Adipocyte (in vitro differentiated cells): ENCODE measurements around the gene PRODH2.
"Not testable (repeated sequence)": the region's sequence is repeated elsewhere in the genome, so short reads cannot be mapped to it uniquely, and the experiment has no call there.

ENCODE experiments used
- DNase-seq: peaks from one replicate; pipeline ENCODE4 v3.0.0-alpha.2; 2015; ENCODE audit warnings: low read depth
- H3K27me3 ChIP-seq: replicated peaks from 2 replicates; pipeline ENCODE4 v1.7.0; 2013; ENCODE audit warnings: mild to moderate bottlenecking, low read length, moderate library complexity; ENCODE audit not compliant: control insufficient read depth, insufficient read depth
- H3K36me3 ChIP-seq: 2 replicates; pipeline ENCODE4 v1.7.0; 2013; ENCODE audit warnings: low read length, mild to moderate bottlenecking, moderate library complexity; ENCODE audit not compliant: control insufficient read depth, insufficient read depth, severe bottlenecking
- H3K4me1 ChIP-seq: 2 replicates; pipeline ENCODE4 v1.7.0; 2013; ENCODE audit warnings: mild to moderate bottlenecking, low read length, moderate library complexity; ENCODE audit not compliant: control insufficient read depth, insufficient read depth
- H3K4me3 ChIP-seq: 2 replicates; pipeline ENCODE4 v1.7.0; 2013; ENCODE audit warnings: mild to moderate bottlenecking, low read length, moderate library complexity
- H3K9ac ChIP-seq: 2 replicates; pipeline ENCODE4 v1.7.0; 2013; ENCODE audit warnings: mild to moderate bottlenecking, low read length, moderate library complexity
- H3K9me3 ChIP-seq: 2 replicates; pipeline ENCODE4 v1.7.0; 2013; ENCODE audit warnings: mild to moderate bottlenecking, low read length, moderate library complexity; ENCODE audit not compliant: control insufficient read depth

PRODH2 gene

GRCh38 chr19:35841961-35842595, 29.4 kb upstream of the PRODH2 start:
- Histone ChIP-seq H3K4me3 (no peak overlapping the region), H3K4me1 (peaks cover 7% of the 10 kb centered on the region), H3K9me3 (peaks cover 23% of the 10 kb centered on the region), H3K9ac (no peak overlapping the region), H3K36me3 (no peaks in the 10 kb centered on the region), H3K27me3 (peaks cover 52% of the 10 kb centered on the region)
- no peak for DNase-seq

- not testable (repeated sequence) for H3K4me3 ChIP-seq, H3K9ac ChIP-seq, H3K4me1 ChIP-seq, DNase-seq, H3K36me3 ChIP-seq
- Histone ChIP-seq H3K9me3 (peaks cover 12% of the 10 kb centered on the region), H3K27me3 (peaks cover 27% of the 10 kb centered on the region)
Measured at GRCh38 chr19:35836096-35836495, 23.5 kb upstream of the PRODH2 start.

GRCh38 chr19:35833972-35834371, 21.3 kb upstream of the PRODH2 start:
- Histone ChIP-seq H3K27me3 (peaks cover 32% of the 10 kb centered on the region), H3K9me3 (peaks cover 5% of the 10 kb centered on the region)
- no peak for DNase-seq

GRCh38 chr19:35832054-35832453, 19.4 kb upstream of the PRODH2 start:
- H3K4me1 ChIP-seq = no peaks in the 10 kb centered on the region
- H3K4me3 ChIP-seq = no peak overlapping the region
- DNase-seq = no peak
- peaks cover 32% of the 10 kb centered on the region for H3K27me3 ChIP-seq
- H3K9me3 ChIP-seq = no peaks in the 10 kb centered on the region
- no peaks in the 10 kb centered on the region for H3K36me3 ChIP-seq
- H3K9ac ChIP-seq = no peak overlapping the region

More at GRCh38 chr19:35833972-35834371, 21.3 kb upstream of the PRODH2 start:
- no peaks in the 10 kb centered on the region for H3K4me1 ChIP-seq
- no peak overlapping the region for H3K4me3 ChIP-seq
- H3K36me3 ChIP-seq = no peaks in the 10 kb centered on the region
- no peak overlapping the region for H3K9ac ChIP-seq

- Histone ChIP-seq H3K9me3 (no peaks in the 10 kb centered on the region), H3K36me3 (no peaks in the 10 kb centered on the region), H3K27me3 (peaks cover 35% of the 10 kb centered on the region), H3K4me1 (no peaks in the 10 kb centered on the region), H3K9ac (no peak overlapping the region), H3K4me3 (no peak overlapping the region)
- no peak for DNase-seq
Measured at GRCh38 chr19:35830986-35831385, 18.3 kb upstream of the PRODH2 start.

GRCh38 chr19:35828692-35829301, 16.2 kb upstream of the PRODH2 start:
- H3K4me3 ChIP-seq = no peak overlapping the region
- H3K9ac ChIP-seq = no peak overlapping the region
- no peaks in the 10 kb centered on the region for H3K9me3 ChIP-seq
- peak; percentile 81 for DNase-seq
- H3K27me3 ChIP-seq = peaks cover 28% of the 10 kb centered on the region
- no peaks in the 10 kb centered on the region for H3K4me1 ChIP-seq
- no peaks in the 10 kb centered on the region for H3K36me3 ChIP-seq

- H3K9ac ChIP-seq = no peak overlapping the region
- peaks cover 16% of the 10 kb centered on the region for H3K27me3 ChIP-seq
- no peaks in the 10 kb centered on the region for H3K9me3 ChIP-seq
- H3K36me3 ChIP-seq = no peaks in the 10 kb centered on the region
- H3K4me1 ChIP-seq = peaks cover 5% of the 10 kb centered on the region
- no peak overlapping the region for H3K4me3 ChIP-seq
- no peak for DNase-seq
Measured at GRCh38 chr19:35824150-35824549, 11.5 kb upstream of the PRODH2 start.

- no peak for DNase-seq
Measured at GRCh38 chr19:35822579-35822978, 9.9 kb upstream of the PRODH2 start.

GRCh38 chr19:35818445-35818844, 5.8 kb upstream of the PRODH2 start:
- Histone ChIP-seq H3K27me3 (peaks cover 34% of the 10 kb centered on the region), H3K4me3 (no peak overlapping the region), H3K9me3 (no peaks in the 10 kb centered on the region), H3K36me3 (no peaks in the 10 kb centered on the region), H3K4me1 (peaks cover 5% of the 10 kb centered on the region), H3K9ac (no peak overlapping the region)
- DNase-seq = no peak

More at GRCh38 chr19:35822579-35822978, 9.9 kb upstream of the PRODH2 start:
- Histone ChIP-seq H3K27me3 (peaks cover 28% of the 10 kb centered on the region), H3K36me3 (no peaks in the 10 kb centered on the region), H3K4me3 (no peak overlapping the region), H3K4me1 (peaks cover 5% of the 10 kb centered on the region), H3K9ac (no peak overlapping the region), H3K9me3 (no peaks in the 10 kb centered on the region)

- H3K9ac ChIP-seq = no peak overlapping the region
- peaks cover 5% of the 10 kb centered on the region for H3K4me1 ChIP-seq
- no peak overlapping the region for H3K4me3 ChIP-seq
- H3K9me3 ChIP-seq = no peaks in the 10 kb centered on the region
- no peak for DNase-seq
- H3K27me3 ChIP-seq = peaks cover 41% of the 10 kb centered on the region
- no peaks in the 10 kb centered on the region for H3K36me3 ChIP-seq
Measured at GRCh38 chr19:35816846-35817245, 4.2 kb upstream of the PRODH2 start.

- no peak overlapping the region for H3K4me3 ChIP-seq
Measured at GRCh38 chr19:35816262-35816661, 3.6 kb upstream of the PRODH2 start.

More at GRCh38 chr19:35816262-35816661, 3.6 kb upstream of the PRODH2 start:
- no peaks in the 10 kb centered on the region for H3K9me3 ChIP-seq
- no peak for DNase-seq
- H3K36me3 ChIP-seq = no peaks in the 10 kb centered on the region
- H3K9ac ChIP-seq = no peak overlapping the region
- H3K4me1 ChIP-seq = peaks cover 5% of the 10 kb centered on the region
- H3K27me3 ChIP-seq = peaks cover 46% of the 10 kb centered on the region
